Amygdala (tissue), 56 donors: Measurements from ENCODE around the gene PHF2.

Experiments
- DNase-seq, 56 donors: peaks; one replicate each; lab custom pipeline; 2025; lab: John Stamatoyannopoulos, UW

PHF2 gene

DNA sequence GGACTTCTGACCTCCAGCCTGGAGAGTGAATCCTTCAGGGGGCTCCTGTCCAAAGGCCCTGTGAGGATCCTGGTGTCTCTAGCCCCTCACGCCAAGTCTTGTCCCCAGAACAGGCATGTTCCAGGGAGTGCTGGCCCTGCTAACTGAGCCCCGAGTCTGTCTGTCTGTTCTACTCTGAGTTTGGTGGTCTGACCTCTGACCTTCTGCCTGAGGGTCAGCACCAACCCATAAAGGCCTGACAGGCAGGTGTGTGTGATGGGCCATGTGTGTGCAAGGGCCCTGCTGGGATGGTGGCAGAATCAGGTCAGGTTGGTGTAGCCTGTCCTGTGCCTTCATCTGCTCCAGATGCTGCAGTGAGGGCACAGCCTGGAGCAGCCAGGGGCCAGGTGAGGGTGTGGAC is 46.3 kb downstream of the PHF2 start:
- no peak for DNase-seq

DNA sequence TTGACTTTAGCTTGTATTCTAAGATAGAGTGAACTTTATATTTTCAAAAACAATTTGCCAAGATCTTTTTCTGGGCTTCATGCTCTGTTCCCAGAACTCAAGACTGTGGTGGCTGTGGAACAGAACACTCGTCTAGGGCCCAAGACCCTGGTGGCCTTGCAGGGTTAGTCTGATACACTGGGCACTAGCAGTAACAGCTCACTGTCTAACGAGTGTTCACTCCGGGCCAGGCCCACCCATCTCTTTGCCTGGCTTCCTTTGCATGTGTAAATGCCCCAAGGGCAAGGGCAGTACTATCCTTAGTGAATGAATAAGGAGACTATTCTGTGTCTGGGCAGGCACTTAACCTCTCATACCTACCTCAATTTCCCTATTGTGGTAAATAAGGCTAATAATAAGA is 47.4 kb downstream of the PHF2 start:
- DNase-seq: no peak

DNA sequence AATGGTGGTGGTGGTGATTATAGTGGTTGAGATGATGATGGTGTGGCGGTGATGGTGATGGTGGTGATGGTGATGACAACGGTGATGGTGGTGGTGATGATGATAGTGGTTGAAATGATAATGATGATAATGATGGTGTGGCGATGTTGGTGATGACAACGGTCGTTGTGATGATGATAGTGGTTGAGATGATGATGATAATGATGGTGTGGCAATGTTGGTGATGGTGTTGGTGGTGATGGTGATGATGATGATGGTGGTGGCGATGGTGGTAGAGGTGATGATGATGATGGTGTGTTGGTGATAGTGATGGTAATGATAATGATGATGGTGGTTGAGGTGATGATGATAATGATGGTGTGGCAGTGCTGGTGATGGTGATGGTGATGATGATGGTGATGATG is 48.0 kb downstream of the PHF2 start:
- no peak for DNase-seq

DNA sequence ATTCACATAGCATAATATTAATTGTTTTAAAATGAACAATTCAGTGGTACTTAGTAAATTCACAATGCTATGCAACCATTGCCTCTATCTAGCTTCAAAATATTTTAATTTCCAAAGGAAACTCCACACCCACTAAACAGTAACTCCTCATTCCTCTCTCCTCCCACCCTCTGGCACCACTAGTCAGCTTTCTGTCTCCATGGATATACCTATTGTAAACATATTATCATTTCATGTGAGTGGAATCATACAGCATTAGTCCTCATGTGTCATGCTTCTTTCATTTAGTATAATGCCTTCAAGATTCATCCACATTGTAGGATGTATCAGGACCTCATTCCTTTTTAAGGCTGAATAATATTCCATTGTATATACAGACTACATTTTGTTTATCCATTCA is 48.6 kb downstream of the PHF2 start:
- DNase-seq: no peak

DNA sequence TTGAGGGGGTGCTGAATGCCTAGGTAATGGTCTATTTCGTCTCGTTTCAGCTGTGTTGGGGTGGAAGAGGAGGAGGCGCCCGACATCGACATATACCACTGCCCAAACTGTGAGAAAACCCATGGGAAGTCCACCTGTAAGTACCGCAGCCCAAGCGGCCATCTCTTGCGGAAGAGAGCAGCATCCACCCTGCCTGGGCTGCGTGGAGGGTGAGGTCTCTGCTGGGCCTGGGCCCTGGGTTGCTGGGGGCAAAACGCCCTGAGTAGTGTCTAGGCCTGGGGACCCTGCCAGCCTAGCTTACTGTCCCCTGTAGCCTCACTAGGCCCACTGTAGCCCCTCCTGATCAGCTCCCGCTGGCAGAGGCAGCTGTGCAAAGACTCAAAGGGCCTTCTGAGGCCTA is 53.5 kb downstream of the PHF2 start:
- no peak for DNase-seq

DNA sequence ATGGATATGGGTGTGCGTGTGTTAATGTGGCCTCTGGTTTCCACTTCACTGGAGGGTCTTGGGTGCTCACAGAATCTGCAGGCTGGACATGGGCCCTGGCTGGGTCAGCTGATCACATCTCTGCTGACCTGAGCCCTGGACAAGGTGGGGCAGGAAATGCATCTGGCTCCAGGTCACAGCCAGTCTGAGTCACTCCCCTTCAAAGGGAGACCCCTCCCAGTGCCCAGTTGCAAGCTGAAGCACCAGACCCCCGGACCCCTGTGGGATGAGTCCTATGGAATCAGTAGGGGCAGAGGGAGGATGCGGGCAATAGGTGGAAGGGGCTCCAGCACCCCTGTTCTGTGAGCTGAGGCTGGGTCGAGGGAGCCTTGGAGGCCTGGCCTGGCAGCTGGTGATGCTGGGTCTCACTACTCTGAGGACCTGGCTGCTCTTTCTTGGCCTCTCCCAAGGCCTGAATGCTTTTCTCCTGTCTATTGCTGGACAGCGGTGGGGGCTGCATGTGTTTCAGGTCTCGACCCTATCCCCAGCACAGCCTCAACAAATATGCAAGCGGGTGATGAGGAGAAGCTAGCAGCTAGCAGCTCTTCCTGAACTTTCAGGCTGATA is 54.5 kb downstream of the PHF2 start:
- DNase-seq: no peak

DNA sequence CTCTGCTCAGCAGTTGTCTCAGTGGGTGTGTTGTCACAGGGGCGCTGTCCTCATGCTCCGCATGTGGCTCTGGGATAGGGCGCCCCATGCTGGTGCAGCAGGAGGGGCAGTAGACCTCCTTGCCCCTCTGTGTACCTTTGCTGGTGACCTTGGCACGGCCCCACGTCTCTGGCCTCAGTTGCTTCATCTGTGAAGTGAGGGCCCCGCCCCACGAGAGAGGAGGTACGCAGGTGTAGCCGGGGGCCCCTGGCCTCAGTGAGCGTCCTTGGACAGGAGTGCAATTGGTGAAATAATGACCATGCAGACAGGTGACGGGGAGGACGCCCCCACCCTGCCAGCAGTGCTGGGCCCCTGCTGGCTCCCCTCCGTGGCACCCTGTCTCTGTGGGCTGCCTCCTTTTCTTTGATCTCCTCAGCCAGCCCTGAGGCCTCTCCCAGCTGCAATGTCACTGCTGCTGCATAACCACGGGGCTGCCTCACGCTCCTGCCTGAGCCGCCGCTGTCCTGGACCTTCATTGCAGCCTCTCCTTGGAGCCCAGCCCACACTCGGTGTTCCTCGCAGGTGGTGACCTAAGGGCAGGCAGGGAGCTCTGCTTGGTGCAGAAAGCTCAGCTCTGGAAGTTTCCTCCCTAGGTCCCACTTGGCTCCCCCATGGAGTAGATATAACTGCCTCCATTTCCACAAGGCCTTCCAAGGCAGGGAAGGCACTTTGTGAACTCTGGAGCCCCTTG is 57.3 kb downstream of the PHF2 start:
- no peak for DNase-seq

DNA sequence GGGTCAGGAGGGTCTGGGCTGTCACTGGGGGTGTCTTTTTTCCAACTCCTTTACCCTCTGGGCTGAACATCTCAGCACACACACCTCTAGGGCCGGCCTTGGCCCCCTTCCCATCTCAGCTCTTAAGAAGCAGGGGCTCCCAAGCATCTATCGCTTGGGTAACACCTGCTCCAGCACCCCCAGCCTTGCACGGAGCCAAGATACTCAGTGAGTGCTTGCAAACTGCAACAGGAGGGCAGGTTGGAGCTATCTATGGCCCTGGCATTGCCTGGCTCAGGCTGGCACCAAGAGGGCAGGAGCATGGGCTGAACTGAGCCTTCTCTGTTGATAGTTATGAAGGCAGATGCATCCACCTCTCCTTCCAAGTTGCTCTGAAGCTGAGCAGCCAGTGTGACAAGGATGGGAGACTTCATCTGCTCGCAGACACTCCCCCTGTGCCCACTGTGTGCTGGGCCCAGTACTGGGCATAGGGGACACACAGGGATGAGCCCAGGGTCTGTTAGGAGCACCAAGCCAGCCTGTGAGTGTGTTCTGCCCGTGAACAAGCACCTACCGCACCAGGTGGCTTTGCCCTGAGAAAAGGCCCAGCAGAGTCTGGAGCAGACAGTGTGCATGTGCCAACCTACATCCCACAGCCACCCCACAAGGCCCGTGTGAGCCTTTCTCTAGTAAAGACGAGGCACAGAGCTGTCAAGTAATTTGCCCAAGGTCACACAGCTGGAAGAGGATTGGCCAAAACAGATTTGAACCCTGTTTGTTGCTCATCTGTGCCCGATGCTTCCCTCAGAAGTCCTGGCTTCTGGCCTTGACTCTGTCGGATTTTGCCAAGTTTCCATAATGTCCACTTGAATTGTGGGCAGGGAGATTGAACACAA is 58.2 kb downstream of the PHF2 start:
- DNase-seq: peak in 1 of 56 donors; percentile 16

DNA sequence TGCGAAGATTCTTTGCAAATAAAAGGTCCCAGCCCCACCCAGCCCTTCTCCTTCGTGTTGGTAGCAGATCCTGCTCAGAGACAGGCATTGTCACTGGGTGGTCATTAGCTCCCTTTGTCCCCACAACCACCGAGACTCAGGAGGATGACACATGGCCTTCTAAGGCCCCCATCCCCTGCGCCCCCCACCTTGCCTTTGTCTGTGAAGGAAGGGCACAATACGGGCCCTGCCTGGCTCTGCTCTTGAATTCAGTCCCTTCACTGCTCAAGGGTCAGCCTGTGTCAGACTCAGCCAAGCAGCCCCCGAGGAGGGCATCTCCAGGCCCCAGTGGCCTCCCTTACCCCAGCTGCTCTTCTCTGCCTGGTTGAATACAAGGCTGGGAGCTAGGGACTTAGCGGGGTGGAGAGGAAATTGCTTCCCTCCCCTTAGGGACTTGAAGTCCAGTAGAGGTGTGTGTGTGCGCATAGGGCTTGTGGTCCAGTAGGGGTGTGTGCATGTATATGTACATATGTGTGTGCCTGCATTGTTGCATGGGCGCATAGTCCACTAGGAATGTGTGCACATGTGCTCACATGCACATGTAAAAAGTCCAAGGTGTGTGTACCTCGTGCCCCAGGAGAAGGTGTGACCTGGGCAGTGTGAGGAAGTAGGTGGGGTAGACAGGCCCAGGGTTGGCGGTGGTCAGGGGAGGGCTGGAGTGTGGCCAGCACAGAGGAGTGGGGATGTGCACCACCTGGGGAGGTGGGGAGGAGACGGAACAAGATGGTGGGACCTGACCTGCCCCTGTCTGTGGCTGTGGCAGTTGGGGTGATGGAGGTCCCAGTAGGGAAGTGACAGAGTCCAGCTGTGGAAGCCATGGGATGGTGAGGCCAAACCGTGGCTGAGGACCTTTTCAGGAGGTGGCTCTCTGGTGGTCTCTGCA is 59.1 kb downstream of the PHF2 start:
- no peak for DNase-seq

DNA sequence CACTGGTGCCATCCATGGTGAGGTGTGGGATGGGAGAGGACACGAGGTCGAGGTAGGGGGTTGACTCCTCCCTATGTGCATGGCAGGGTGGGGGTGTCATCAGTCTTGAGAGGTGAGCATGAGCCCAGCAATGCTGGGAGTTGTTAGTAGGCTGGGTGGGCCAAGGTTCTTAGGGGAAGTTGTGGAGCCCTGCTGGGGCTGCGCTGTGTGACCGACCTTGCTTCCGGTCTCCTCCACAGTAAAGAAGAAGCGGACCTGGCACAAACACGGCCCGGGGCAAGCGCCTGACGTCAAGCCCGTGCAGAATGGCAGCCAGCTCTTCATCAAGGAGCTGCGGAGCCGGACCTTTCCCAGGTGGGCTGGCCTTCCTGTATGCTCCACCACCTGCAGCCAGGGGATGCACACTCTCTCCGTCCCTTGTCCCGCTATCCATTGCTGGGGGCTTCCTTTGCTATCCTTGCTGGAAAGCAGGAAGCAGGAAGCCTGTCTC is 59.8 kb downstream of the PHF2 start:
- DNase-seq: no peak

DNA sequence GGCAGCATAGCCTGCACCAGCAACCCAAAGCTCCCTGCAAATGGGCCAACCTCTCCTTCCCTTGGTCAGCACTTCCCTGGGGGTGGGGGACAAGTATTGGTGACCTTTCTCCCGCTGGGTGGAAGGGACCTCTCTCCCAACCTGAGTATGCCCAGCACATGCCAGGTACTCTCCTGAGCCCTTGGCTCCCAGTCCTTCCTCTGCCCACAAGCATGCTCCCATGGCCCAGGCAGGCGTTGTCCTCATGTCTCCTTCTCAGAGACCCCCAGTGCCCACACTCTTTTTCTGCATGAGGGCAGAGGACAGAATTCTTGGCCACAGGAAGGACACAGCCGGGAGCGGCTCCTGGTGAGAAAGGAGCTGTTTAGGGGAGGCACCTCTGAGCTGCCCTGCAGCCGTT is 60.3 kb downstream of the PHF2 start:
- DNase-seq: no peak

DNA sequence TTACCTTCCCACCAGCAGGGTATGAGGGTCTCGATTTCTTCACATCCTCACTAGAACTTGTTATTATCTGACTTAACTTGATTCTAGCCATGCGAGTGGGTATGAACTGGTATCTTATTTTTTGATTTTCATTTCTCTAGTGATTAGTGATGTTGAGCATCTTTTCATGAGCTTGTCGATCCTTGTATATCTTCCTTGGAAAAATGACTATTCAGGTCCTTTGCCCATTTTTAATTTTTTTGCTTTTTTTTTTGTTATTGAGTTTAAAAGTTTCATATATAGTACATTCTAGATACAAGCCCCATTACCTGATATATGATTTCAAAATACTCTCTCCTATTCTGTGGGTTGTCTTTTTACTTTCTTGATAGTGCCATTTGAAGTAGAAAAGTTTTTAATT is 61.5 kb downstream of the PHF2 start:
- DNase-seq: no peak

DNA sequence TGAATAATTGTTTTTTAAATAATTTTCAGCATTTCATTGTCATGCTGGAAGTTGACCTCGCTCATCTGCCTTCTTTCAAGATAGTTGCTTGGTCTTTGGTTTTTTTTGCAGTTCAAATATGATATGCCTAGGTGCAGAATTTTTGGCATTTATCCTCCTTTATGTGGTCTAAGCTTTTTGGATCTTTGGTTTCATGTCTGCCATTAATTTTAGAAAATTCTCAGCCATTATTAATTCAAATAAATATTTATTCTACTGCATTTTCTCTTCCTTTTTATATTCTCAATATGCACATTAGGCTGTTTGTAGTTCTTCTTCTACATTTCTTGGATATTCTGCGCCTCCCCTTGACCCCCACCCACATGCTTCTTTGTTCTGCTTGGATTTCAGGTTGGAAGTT is 63.6 kb downstream of the PHF2 start:
- no peak for DNase-seq

DNA sequence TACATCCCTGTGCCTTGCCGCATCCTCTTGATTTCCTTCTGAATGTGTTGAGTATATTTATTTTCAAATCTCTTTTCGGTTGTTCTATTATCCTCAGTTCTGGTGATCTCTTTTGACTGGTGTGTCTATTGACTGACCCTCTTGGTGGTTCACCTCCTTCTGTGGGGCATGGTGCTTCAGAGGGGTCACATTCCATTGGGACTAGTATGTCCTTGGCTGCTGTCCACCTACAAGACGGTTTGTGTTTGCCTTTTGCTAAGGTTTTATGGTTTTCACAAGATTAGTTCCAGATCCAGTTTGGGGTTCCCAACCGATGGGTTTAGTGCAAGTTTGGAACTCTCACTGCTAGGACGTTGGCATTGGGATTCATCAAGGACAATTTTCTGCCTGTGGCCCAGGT is 66.6 kb downstream of the PHF2 start:
- DNase-seq: no peak

DNA sequence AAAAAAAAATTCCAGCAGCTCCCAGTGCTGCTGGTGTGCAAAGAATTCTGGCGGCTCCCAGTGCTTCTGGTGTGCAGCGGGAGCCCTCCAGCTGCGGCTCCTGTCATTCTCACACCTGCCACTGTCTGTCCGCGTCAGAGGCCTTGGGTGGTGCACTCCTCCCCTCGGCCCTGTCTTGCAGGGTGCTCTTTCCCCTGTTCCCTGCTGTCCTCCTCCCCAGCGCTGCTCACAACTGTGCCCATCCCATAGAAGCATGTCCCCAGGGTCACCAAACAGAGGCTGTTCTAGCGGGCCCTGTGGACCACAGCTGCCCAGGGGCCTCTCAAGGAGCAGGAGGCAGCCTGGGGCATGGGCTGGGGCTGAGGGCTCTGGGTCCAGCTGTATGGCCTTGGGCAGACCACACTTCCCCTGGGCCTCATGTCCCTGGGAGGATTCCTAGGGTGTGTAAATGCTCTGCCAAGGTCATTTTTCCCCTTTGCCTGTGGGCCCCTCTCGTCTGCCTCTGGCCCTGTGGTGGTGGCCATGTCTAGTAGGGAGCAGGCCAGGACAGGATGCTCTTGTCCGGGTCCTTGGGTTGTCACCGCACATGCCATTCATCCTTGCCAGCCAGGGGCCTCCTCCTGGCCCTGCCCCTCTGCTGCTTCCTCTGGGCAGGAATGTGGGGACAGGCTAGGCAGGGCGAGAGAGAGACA is 68.2 kb downstream of the PHF2 start:
- no peak for DNase-seq

DNA sequence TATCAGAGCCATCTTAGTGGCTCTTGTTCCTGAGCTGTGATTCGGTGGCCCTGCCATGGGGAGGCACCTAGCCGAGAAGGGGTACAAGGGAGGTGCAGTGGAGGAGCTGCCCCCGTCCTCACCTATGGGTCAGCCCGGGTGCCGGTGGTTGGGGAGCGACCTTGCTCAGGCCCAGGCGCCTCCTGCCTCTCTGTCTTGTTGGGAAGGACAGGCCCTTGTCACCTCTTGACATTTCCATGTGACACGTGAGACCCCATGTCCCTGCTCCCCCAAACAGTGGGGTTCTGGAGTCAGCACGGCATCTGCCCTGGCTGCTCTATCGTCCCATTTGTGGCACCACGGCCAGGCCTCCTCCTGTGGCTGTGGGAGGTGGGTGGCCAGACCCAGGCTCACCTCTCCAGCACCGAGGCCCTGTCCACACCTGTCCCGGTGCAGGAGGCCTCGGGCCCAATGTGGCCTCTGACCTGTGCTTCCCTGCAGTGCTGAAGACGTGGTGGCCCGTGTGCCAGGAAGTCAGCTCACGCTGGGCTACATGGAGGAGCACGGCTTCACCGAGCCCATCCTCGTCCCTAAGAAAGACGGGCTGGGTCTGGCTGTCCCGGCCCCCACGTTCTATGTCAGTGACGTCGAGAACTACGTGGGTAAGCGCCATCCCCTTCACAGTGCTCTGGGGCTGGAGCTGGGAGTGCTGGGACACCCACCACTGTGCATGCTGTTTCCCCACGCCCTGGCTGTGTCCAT is 68.9 kb downstream of the PHF2 start:
- no peak for DNase-seq

DNA sequence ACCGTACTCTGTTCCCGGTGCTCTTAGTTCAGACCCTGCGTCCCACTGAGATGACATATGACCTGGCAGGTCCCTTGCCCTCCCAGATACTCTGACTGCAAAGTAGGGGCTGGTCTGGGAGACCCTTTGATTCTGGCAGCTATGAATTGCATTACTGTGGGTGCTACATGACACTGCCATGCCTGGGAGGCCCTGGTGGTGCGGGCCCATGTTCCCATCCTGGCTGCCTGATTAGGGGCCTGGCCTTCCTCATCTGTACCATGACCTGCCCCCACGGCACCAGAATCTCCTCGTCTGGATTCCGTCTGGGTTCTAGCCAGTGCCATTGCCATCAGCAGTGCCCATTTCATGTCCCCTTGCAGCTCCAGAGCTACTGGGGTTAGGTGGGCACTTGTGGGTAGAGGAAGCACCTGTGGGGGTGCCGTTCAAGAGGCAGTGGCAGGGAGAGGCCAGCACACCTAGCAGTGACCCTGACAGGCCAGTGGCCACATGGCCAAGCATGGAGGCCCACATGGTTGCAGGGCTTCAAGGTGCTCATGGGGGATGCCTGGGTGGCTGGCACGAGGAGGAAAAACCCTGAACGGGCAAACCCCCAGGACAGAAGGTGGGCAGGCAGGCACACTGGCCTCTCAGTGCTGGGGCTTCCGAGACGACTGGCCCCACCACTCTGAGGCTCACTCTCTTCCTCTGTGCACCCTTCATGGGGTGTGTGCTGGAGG is 69.7 kb downstream of the PHF2 start:
- DNase-seq: no peak

DNA sequence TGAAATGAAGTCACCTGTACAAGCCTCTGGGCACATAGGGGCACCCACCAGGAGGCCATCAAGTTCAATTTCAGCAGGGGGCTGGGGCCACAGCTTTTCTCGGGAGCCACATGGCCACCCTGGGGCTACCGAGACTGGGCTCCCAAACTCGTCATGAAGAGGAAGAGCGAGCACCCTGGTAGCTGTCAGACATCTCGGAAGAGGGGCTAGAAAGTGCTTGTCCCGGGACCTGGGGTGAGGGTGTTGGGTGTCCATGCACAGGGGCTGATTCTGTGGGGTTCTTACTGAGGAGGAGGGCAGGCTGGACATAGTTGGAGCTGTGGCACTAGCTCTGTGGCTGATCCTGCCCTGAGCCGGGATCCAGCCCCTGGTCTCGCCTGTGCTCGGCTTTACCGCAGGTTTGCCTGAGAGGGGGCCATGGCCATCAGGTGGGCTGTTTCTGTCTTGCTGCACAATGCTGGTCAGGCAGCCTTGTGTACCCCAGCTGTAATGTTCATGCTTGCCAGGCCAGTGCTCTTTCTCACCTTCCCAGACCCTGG is 70.3 kb downstream of the PHF2 start:
- no peak for DNase-seq
